Peyer's patch (tissue), 4 donors: Measurements from ENCODE around the gene ARHGAP15.

Experiments
- POLR2A ChIP-seq, 2 donors: fragments of 450-650 bp; IDR thresholded peaks; one replicate each; pipeline ENCODE4 v1.5.1; 2017; ENCODE audit warnings: antibody characterized with exemption in 2 of 2, mild to moderate bottlenecking in 2 of 2, moderate library complexity in 2 of 2
- TF ChIP-seq, protein P1 (sequence below), 6 experiments: fragments of 450-650 bp in 4 of 6; fragments of 200-600 bp in 2 of 6; sonication (generic) in 1 of 6; IDR thresholded peaks; one replicate each; pipeline ENCODE4 v1.5.1; 2017 to 2019; ENCODE audit warnings: antibody characterized with exemption in 6 of 6, mild to moderate bottlenecking in 3 of 6, moderate library complexity in 1 of 6

DNA sequence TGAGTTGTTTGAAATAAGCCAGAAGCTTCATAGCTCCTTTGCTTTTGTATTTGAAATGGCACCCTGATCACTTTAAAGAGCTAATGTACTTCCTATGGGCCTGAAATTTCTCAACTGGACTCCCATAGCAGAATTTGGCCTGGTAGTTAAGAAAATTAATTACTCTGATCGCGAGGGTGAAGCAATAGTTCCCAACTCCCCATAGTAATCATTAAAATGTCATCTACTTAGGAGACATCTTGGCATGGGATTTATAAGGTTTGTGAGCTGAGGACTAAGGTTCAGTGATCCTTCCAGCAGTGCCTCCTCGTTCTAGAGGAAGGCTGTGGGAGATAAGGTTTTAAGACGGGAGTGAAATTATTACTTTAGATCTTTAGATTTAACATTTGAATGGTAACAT is 581.0 kb downstream of the ARHGAP15 start:
- no peak for TF ChIP-seq POLR2A (IDR thresholded peaks at IDR 0.05)
- TF ChIP-seq, protein P1, sequence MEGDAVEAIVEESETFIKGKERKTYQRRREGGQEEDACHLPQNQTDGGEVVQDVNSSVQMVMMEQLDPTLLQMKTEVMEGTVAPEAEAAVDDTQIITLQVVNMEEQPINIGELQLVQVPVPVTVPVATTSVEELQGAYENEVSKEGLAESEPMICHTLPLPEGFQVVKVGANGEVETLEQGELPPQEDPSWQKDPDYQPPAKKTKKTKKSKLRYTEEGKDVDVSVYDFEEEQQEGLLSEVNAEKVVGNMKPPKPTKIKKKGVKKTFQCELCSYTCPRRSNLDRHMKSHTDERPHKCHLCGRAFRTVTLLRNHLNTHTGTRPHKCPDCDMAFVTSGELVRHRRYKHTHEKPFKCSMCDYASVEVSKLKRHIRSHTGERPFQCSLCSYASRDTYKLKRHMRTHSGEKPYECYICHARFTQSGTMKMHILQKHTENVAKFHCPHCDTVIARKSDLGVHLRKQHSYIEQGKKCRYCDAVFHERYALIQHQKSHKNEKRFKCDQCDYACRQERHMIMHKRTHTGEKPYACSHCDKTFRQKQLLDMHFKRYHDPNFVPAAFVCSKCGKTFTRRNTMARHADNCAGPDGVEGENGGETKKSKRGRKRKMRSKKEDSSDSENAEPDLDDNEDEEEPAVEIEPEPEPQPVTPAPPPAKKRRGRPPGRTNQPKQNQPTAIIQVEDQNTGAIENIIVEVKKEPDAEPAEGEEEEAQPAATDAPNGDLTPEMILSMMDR (IDR thresholded peaks at IDR 0.05) = no peak
